Activated naive CD4-positive, alpha-beta T cell treated with anti-CD3 and anti-CD28 coated beads, Interleukin-2, amount 10 ng/mL, durations not matched to agents 7 days and 5 days (primary cell): ENCODE measurements around the gene ZNF587.
"Not testable (repeated sequence)": the region's sequence is repeated elsewhere in the genome, so short reads cannot be mapped to it uniquely, and the experiment has no call there.

Experiments used
- CTCF ChIA-PET: fragments of 350-600 bp; sonication (Branson Sonifier 250); formaldehyde crosslinking; loops from one replicate; lab custom pipeline; 2021; ENCODE audit warnings: antibody characterized with exemption; lab: Charles Lee
- DNase-seq: peaks from one replicate; pipeline ENCODE4 v3.0.0-alpha.2; 2020
- H3K27ac Mint-ChIP-seq: one replicate; pipeline ENCODE4 v1.8.0; 2021; ENCODE audit warnings: mild to moderate bottlenecking, moderate library complexity, mixed read lengths
- H3K27me3 Mint-ChIP-seq: one replicate; pipeline ENCODE4 v1.8.0; 2021; ENCODE audit warnings: mild to moderate bottlenecking, mixed read lengths
- H3K36me3 Mint-ChIP-seq: one replicate; pipeline ENCODE4 v1.8.0; 2021; ENCODE audit warnings: mixed read lengths
- H3K4me1 Mint-ChIP-seq: one replicate; pipeline ENCODE4 v1.8.0; 2021; ENCODE audit warnings: mixed read lengths
- H3K4me3 Mint-ChIP-seq: one replicate; pipeline ENCODE4 v1.8.0; 2021; ENCODE audit warnings: mild to moderate bottlenecking, moderate library complexity, mixed read lengths
- H3K9me3 Mint-ChIP-seq: one replicate; pipeline ENCODE4 v1.8.0; 2021; ENCODE audit warnings: mixed read lengths

The ZNF587 gene

GRCh38 chr19:57815247-57816075, 34.2 kb upstream of the ZNF587 start:
- CTCF ChIA-PET, result no interaction called here
- Mint-ChIP-seq H3K4me3 (peak overlapping the region; percentile 94), H3K36me3 (peaks cover 26% of the 10 kb centered on the region), H3K27me3 (no peaks in the 10 kb centered on the region), H3K27ac (peak overlapping the region; percentile 93), H3K9me3 (no peaks in the 10 kb centered on the region), H3K4me1 (peaks cover 60% of the 10 kb centered on the region)
- DNase-seq, result no peak

DNA sequence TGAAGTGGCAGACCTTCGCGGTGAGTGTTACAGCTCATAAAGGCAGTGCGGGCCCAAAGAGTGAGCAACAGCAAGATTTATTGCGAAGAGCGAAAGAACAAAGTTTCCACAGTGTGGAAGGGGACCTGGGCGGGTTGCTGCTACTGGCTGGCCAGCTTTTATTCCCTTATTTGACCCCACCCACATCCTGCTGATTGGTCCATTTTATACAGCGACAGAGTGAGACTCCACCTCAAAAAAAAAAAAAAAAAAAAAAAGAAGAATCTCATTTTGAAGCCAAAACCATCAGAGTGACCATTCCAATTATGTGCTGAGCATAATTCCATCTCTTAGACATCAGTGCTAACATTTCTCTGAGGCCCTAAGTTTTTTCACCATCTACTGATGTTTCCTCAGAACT, 33.0 kb upstream of the ZNF587 start:
- DNase-seq, result no peak
- H3K4me1 Mint-ChIP-seq, result peaks cover 64% of the 10 kb centered on the region
- no peak overlapping the region for H3K4me3 Mint-ChIP-seq
- no peaks in the 10 kb centered on the region for H3K27me3 Mint-ChIP-seq
- no peak overlapping the region for H3K27ac Mint-ChIP-seq
- CTCF ChIA-PET, result no interaction called here
- peaks cover 27% of the 10 kb centered on the region for H3K36me3 Mint-ChIP-seq
- no peaks in the 10 kb centered on the region for H3K9me3 Mint-ChIP-seq

DNA sequence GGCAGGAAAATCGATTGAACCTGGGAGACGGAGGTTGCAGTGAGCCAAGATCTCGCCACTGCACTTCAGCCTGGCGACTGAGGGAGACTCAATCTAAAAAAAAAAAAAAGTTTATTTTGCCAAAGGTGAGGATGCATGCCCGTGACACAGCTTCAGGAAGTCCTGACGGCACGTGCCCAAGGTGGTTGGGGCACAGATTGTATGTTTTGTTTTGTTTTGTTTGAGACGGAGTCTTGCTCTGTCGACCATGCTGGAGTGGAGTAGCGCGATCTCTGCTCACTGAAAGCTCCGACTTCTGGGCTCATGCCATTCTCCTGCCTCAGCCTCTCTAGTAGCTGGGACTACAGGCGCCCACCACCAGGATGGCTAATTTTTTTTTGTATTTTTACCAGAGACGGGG, 31.7 kb upstream of the ZNF587 start:
- CTCF ChIA-PET, result no interaction called here
- H3K4me1 Mint-ChIP-seq, result peaks cover 63% of the 10 kb centered on the region
- H3K27me3 Mint-ChIP-seq, result no peaks in the 10 kb centered on the region
- H3K27ac Mint-ChIP-seq, result no peak overlapping the region
- peak overlapping the region; percentile 60 for H3K4me3 Mint-ChIP-seq
- H3K9me3 Mint-ChIP-seq, result no peaks in the 10 kb centered on the region
- peaks cover 27% of the 10 kb centered on the region for H3K36me3 Mint-ChIP-seq
- no peak for DNase-seq

DNA sequence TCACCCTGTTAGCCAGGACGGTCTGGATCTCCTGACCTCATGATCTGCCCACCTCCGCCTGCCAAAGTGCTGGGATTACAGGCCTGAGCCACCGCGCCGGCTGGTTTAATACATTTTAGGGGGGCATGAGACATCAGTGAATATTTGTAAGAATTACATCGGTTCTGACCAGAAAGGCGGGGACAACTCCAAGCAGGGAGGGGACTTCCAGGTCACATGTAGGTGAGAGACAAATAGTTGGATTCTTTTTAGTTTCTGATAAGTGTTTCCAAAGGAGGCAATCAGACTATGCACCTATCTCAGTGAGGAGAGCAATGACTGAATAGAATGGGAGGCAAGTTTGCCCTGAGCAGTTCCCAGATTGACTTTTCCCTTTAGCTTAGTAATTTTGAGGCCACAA, 31.3 kb upstream of the ZNF587 start:
- Mint-ChIP-seq H3K27ac (peak overlapping the region; percentile 98), H3K9me3 (no peaks in the 10 kb centered on the region), H3K36me3 (peaks cover 29% of the 10 kb centered on the region), H3K4me1 (peaks cover 63% of the 10 kb centered on the region), H3K4me3 (peak overlapping the region; percentile 60), H3K27me3 (no peaks in the 10 kb centered on the region)
- no peak for DNase-seq
- CTCF ChIA-PET, result no interaction called here

DNA sequence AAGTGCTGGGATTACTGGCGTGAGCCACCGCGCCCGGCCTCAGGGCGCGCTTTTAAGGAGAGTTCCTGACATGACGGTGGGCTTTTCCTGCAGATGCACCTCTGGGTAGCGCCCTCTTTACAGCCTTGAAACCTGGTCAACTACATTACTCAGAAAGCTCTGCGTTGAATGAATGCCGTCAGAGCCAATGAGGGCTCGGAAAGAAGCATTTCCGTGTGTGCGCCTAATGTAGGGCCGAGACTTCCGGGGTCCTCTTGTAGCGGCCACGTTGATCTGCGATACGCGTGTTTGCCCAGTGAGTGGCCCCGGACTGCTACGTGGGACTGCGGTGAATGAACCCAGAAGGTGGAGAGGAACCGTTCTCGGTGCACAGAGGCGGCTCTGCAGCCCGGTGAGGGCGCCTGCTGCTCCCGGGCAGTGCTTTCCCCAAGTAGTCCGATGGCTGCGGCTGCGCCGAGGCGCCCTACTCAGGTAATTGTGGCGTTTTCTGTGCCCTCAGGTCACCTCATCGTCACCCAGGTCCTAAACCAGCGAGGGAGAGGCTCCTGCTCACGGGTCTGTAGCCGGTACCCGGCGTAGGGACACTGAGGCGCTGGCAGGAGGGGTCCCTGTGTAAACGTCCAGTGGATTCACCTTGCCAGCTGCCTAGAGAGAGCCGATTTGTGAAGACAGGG, 30.0 kb upstream of the ZNF587 start:
- Mint-ChIP-seq H3K4me3 (peak overlapping the region; percentile 97), H3K4me1 (peaks cover 61% of the 10 kb centered on the region), H3K27me3 (no peaks in the 10 kb centered on the region), H3K27ac (peak overlapping the region; percentile 98), H3K9me3 (no peaks in the 10 kb centered on the region), H3K36me3 (peaks cover 35% of the 10 kb centered on the region)
- CTCF ChIA-PET, result interaction anchor here (0.5 to 1.0 kb wide), 2 partner anchors 31 to 750 kb away, joined by 3 read pairs; no protein-coding TSS in a partner anchor
- peak; percentile 90 for DNase-seq

GRCh38 chr19:57820599-57820998, 29.1 kb upstream of the ZNF587 start:
- Mint-ChIP-seq H3K4me3 (peak overlapping the region; percentile 97), H3K27me3 (no peaks in the 10 kb centered on the region), H3K27ac (peak overlapping the region; percentile 98), H3K9me3 (no peaks in the 10 kb centered on the region), H3K36me3 (peaks cover 41% of the 10 kb centered on the region), H3K4me1 (peaks cover 52% of the 10 kb centered on the region)
- CTCF ChIA-PET, result interaction anchor here (1.3 kb wide), 1 partner anchor 8 kb away, joined by 3 read pairs; no protein-coding TSS in a partner anchor
- DNase-seq, result no peak

GRCh38 chr19:57821095-57821494, 28.6 kb upstream of the ZNF587 start:
- Mint-ChIP-seq H3K4me3 (peak overlapping the region; percentile 97), H3K4me1 (peaks cover 50% of the 10 kb centered on the region), H3K36me3 (peaks cover 46% of the 10 kb centered on the region)
- not testable (repeated sequence) for H3K27ac Mint-ChIP-seq, H3K9me3 Mint-ChIP-seq, DNase-seq, H3K27me3 Mint-ChIP-seq
- CTCF ChIA-PET, result interaction anchor here (1.3 kb wide), 1 partner anchor 8 kb away, joined by 3 read pairs; no protein-coding TSS in a partner anchor

DNA sequence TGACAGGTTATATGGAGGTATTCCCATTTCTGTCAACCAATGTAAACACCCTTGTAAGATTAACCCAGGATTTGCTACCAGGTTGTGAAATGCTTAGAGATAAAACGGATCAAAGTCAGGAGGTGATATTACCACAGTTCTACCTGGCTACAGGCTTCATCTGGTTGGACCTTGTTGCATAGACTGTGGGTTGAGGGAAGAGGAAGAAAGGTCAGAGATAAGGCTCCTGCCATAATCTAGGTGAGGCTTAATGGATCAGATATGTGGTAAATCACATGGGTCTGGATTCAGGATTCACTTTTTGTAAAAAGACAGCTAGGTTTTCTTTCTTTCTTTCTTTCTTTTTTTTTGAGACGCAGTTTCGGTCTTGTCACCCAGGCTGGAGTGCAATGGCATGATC, 28.2 kb upstream of the ZNF587 start:
- Mint-ChIP-seq H3K4me3 (peak overlapping the region; percentile 97), H3K4me1 (peaks cover 50% of the 10 kb centered on the region), H3K36me3 (peaks cover 49% of the 10 kb centered on the region)
- not testable (repeated sequence) for H3K27ac Mint-ChIP-seq, DNase-seq, H3K27me3 Mint-ChIP-seq, H3K9me3 Mint-ChIP-seq
- CTCF ChIA-PET, result interaction anchor here (1.3 kb wide), 1 partner anchor 9 kb away, joined by 3 read pairs; no protein-coding TSS in a partner anchor

GRCh38 chr19:57823155-57823554, 26.5 kb upstream of the ZNF587 start:
- H3K27me3 Mint-ChIP-seq, CTCF ChIA-PET, H3K9me3 Mint-ChIP-seq, H3K4me3 Mint-ChIP-seq, H3K27ac Mint-ChIP-seq, DNase-seq: not testable (repeated sequence)
- H3K36me3 Mint-ChIP-seq, result peaks cover 58% of the 10 kb centered on the region
- H3K4me1 Mint-ChIP-seq, result peaks cover 50% of the 10 kb centered on the region

GRCh38 chr19:57823608-57824007, 26.1 kb upstream of the ZNF587 start:
- H3K4me3 Mint-ChIP-seq, CTCF ChIA-PET, DNase-seq, H3K27me3 Mint-ChIP-seq, H3K9me3 Mint-ChIP-seq: not testable (repeated sequence)
- Mint-ChIP-seq H3K4me1 (peaks cover 47% of the 10 kb centered on the region), H3K36me3 (peaks cover 58% of the 10 kb centered on the region), H3K27ac (peak overlapping the region; percentile 37)

- CTCF ChIA-PET, result no interaction called here
- no peak overlapping the region for H3K27ac Mint-ChIP-seq
- no peak for DNase-seq
- no peak overlapping the region for H3K4me3 Mint-ChIP-seq
- H3K36me3 Mint-ChIP-seq, result peaks cover 67% of the 10 kb centered on the region
- H3K27me3 Mint-ChIP-seq, result no peaks in the 10 kb centered on the region
- H3K4me1 Mint-ChIP-seq, result peaks cover 30% of the 10 kb centered on the region
- peaks cover 5% of the 10 kb centered on the region for H3K9me3 Mint-ChIP-seq
Observed at GRCh38 chr19:57825511-57825910, 24.1 kb upstream of the ZNF587 start.

- CTCF ChIA-PET, result no interaction called here
- H3K4me3 Mint-ChIP-seq, result no peak overlapping the region
- no peak for DNase-seq
- H3K9me3 Mint-ChIP-seq, result peaks cover 5% of the 10 kb centered on the region
- H3K36me3 Mint-ChIP-seq, result peaks cover 55% of the 10 kb centered on the region
- peak overlapping the region; percentile 33 for H3K27ac Mint-ChIP-seq
- peaks cover 3% of the 10 kb centered on the region for H3K4me1 Mint-ChIP-seq
- H3K27me3 Mint-ChIP-seq, result no peaks in the 10 kb centered on the region
Observed at GRCh38 chr19:57829316-57829715, 20.3 kb upstream of the ZNF587 start.

DNA sequence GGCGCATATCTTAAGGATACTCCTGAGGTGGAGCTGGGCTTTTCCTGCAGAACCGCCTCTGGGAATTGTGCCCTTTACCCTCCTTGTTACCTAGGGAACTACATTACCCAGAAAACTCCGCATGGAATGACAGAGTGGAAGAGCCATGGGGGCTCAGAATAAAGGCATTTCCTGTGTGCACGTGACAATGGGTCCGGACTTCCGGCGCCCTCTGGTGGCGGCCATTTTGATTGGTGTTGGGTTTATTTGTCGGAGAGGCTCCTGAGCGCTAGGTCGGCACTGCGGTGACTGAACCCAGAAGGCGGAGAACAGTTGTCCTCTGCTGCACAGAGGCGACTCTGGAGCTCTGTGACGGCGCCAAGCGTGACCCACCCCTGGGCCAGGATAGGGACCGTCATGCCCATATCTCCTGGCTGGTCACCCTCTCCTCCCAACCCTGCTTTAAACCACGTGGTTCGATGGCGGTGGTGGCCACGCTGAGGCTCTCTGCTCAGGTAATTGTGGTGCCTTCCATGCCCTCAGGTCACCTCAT, 19.5 kb upstream of the ZNF587 start, which contains the start of gene ZNF587B:
Gene ZNF587B, plus strand, starts transcription at position 229 of the 532 bp plus-strand sequence. Its CDS starts 230 bp downstream, at position 459.
- Mint-ChIP-seq H3K27me3 (no peaks in the 10 kb centered on the region), H3K9me3 (peaks cover 5% of the 10 kb centered on the region), H3K4me3 (no peak within 1 kb of the TSS), H3K36me3 (peaks cover 50% of the 10 kb centered on the region), H3K27ac (peak within 1 kb of the TSS; percentile 33), H3K4me1 (no peaks in the 10 kb centered on the region)
- peak; percentile 37 for DNase-seq
- CTCF ChIA-PET, result interaction anchor here (0.9 kb wide), 1 partner anchor 424 kb away, joined by 3 read pairs; no protein-coding TSS in a partner anchor

DNA sequence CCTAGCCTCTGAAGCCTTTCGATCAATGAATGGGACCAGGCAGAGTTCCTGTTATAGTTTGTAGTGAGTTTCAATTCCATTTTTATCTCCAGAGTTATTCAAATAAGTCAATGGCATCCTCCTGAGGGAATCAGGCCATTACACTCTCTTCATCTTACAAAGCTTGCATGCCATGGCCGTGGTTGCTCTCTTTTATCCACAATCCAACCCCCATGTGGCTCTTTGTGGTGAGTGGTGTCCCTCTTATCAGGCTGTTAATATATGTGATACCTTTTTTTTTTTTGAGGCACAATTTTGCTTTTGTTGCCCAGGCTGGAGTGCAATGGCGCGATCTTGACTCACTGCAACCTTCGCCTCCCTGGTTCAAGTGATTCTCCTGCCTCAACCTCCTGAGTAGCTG, 12.7 kb upstream of the ZNF587 start:
- CTCF ChIA-PET, H3K27me3 Mint-ChIP-seq, H3K9me3 Mint-ChIP-seq, H3K27ac Mint-ChIP-seq, DNase-seq, H3K4me3 Mint-ChIP-seq: not testable (repeated sequence)
- Mint-ChIP-seq H3K36me3 (peaks cover 44% of the 10 kb centered on the region), H3K4me1 (peaks cover 12% of the 10 kb centered on the region)
